Esophagus squamous epithelium (tissue), 4 donors: ENCODE measurements around the gene LIPH.

ENCODE experiments used
- POLR2A ChIP-seq, 4 donors: fragments of 450-650 bp; IDR thresholded peaks; one replicate each; pipeline ENCODE4 v1.6.1; 2017; ENCODE audit warnings: antibody characterized with exemption in 4 of 4, mild to moderate bottlenecking in 4 of 4, moderate library complexity in 3 of 4
- TF ChIP-seq, protein P1 (sequence below), 6 experiments: fragments of 450-650 bp in 4 of 6; fragments of 200-600 bp in 2 of 6; sonication (generic) in 2 of 6; IDR thresholded peaks; one replicate each; pipeline ENCODE4 v1.5.1; 2016 to 2019; ENCODE audit warnings: antibody characterized with exemption in 6 of 6, mild to moderate bottlenecking in 4 of 6, moderate library complexity in 4 of 6

GRCh38 chr3:185530856-185531255 lies 21.5 kb downstream of the LIPH start:
- TF ChIP-seq, protein P1, sequence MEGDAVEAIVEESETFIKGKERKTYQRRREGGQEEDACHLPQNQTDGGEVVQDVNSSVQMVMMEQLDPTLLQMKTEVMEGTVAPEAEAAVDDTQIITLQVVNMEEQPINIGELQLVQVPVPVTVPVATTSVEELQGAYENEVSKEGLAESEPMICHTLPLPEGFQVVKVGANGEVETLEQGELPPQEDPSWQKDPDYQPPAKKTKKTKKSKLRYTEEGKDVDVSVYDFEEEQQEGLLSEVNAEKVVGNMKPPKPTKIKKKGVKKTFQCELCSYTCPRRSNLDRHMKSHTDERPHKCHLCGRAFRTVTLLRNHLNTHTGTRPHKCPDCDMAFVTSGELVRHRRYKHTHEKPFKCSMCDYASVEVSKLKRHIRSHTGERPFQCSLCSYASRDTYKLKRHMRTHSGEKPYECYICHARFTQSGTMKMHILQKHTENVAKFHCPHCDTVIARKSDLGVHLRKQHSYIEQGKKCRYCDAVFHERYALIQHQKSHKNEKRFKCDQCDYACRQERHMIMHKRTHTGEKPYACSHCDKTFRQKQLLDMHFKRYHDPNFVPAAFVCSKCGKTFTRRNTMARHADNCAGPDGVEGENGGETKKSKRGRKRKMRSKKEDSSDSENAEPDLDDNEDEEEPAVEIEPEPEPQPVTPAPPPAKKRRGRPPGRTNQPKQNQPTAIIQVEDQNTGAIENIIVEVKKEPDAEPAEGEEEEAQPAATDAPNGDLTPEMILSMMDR (IDR thresholded peaks at IDR 0.05): no peak
- TF ChIP-seq POLR2A (IDR thresholded peaks at IDR 0.05): no peak
